GM19468 (cell line): ENCODE data around the gene CTXN2.

ENCODE experiments used
- ATAC-seq: cut with Tn5 transposase; IDR thresholded peaks from one replicate; pipeline ENCODE4 v1.9.1; 2021; ENCODE audit warnings: mild to moderate bottlenecking, moderate library complexity, moderate number of reproducible peaks; ENCODE audit not compliant: unreplicated experiment; ENCODE audit errors: extremely low read depth

Gene CTXN2

GRCh38 chr15:48191574-48192225 is at the start of gene CTXN2:
TSS of gene CTXN2 (plus strand) at chr15:48191665. CDS start at chr15:48201301, 9,636 bp downstream.
- ATAC-seq = no peak

- no peak for ATAC-seq
These were observed 47.6 kb upstream of the CTXN2 start for GRCh38 chr15:48143856-48144255.

GRCh38 chr15:48144889-48145288 is 46.6 kb upstream of the CTXN2 start:
- no peak for ATAC-seq

GRCh38 chr15:48145923-48146322 is 45.5 kb upstream of the CTXN2 start:
- ATAC-seq = no peak

GRCh38 chr15:48147358-48147757 is 44.1 kb upstream of the CTXN2 start:
- no peak for ATAC-seq

- no peak for ATAC-seq
These were observed 41.6 kb upstream of the CTXN2 start for GRCh38 chr15:48149858-48150257.

GRCh38 chr15:48153526-48153925 is 37.9 kb upstream of the CTXN2 start:
- ATAC-seq = no peak

GRCh38 chr15:48168616-48169015 is 22.8 kb upstream of the CTXN2 start:
- no peak for ATAC-seq

- ATAC-seq = no peak
These were observed 20.5 kb upstream of the CTXN2 start for GRCh38 chr15:48170981-48171380.

- no peak for ATAC-seq
These were observed 16.3 kb upstream of the CTXN2 start for GRCh38 chr15:48175126-48175525.

- ATAC-seq = no peak
These were observed 15.4 kb upstream of the CTXN2 start for GRCh38 chr15:48176112-48176511.

GRCh38 chr15:48176957-48177356 is 14.5 kb upstream of the CTXN2 start:
- ATAC-seq = no peak

GRCh38 chr15:48177383-48177765 is 14.1 kb upstream of the CTXN2 start:
- peak; percentile 11 for ATAC-seq

- peak; percentile 47 for ATAC-seq
These were observed 13.5 kb upstream of the CTXN2 start, which contains the start of gene MYEF2 for GRCh38 chr15:48177766-48178647. TSS of gene MYEF2 (minus strand) at chr15:48178295. CDS start at chr15:48178237, 58 bp downstream.

GRCh38 chr15:48178648-48178931 is 12.9 kb upstream of the CTXN2 start:
- no peak for ATAC-seq

GRCh38 chr15:48182749-48183148 is 8.7 kb upstream of the CTXN2 start:
- no peak for ATAC-seq

GRCh38 chr15:48185529-48185928 is 5.9 kb upstream of the CTXN2 start:
- ATAC-seq = no peak

GRCh38 chr15:48186271-48186670 is 5.2 kb upstream of the CTXN2 start:
- no peak for ATAC-seq

GRCh38 chr15:48190932-48191573 is 412 bp upstream of the CTXN2 start:
- no peak for ATAC-seq

GRCh38 chr15:48202068-48202467 is 10.6 kb downstream of the CTXN2 start:
- no peak for ATAC-seq

- no peak for ATAC-seq
These were observed 14.5 kb downstream of the CTXN2 start, which contains the start of gene SLC12A1 for GRCh38 chr15:48205981-48206380. TSS of gene SLC12A1 (plus strand) at chr15:48206302. CDS start at chr15:48207720, 1,418 bp downstream.
